H9 (cell line): ENCODE data around the gene NF1. TPM values are rescaled to one million over a fixed set of nuclear protein-coding genes. Genes with fewer than 3 reads are reported as not detected.

Experiments
- DNase-seq: peaks from one replicate; pipeline ENCODE4 v3.0.0-alpha.2; 2017
- H2AFZ ChIP-seq: one replicate; pipeline ENCODE4 v1.6.1; 2013; ENCODE audit warnings: mild to moderate bottlenecking, low read length, control low read depth, moderate library complexity
- H2AK5ac ChIP-seq: 2 replicates; pipeline ENCODE4 v1.6.1; 2013; ENCODE audit warnings: low read length, control low read depth, mixed read lengths; ENCODE audit not compliant: insufficient read length
- H2BK120ac ChIP-seq: one replicate; pipeline ENCODE4 v1.6.1; 2013; ENCODE audit warnings: low read depth, mild to moderate bottlenecking, low read length, control low read depth, inconsistent platforms; ENCODE audit not compliant: poor library complexity, severe bottlenecking
- H2BK12ac ChIP-seq: 2 replicates; pipeline ENCODE4 v1.6.1; 2013; ENCODE audit warnings: low read length, control low read depth, mixed read lengths, low read depth; ENCODE audit not compliant: insufficient read length
- H2BK15ac ChIP-seq: 2 replicates; pipeline ENCODE4 v1.6.1; 2013; ENCODE audit warnings: low read depth, low read length, control low read depth
- H2BK20ac ChIP-seq: one replicate; pipeline ENCODE4 v1.6.1; 2013; ENCODE audit warnings: low read depth, mild to moderate bottlenecking, low read length, control low read depth, inconsistent platforms; ENCODE audit not compliant: poor library complexity, severe bottlenecking
- H2BK5ac ChIP-seq: 2 replicates; pipeline ENCODE4 v1.6.1; 2013; ENCODE audit warnings: low read length, control low read depth, mixed read lengths; ENCODE audit not compliant: insufficient read length
- H3K14ac ChIP-seq: 2 replicates; pipeline ENCODE4 v1.6.1; 2013; ENCODE audit warnings: low read length, control low read depth; ENCODE audit not compliant: insufficient read depth
- H3K18ac ChIP-seq: 2 replicates; pipeline ENCODE4 v1.6.1; 2013; ENCODE audit warnings: low read depth, mild to moderate bottlenecking, mixed read lengths, low read length, control low read depth; ENCODE audit not compliant: insufficient read length
- H3K23ac ChIP-seq: 2 replicates; pipeline ENCODE4 v1.6.1; 2013; ENCODE audit warnings: low read length, control low read depth, mixed read lengths, low read depth; ENCODE audit not compliant: insufficient read length
- H3K23me2 ChIP-seq: 2 replicates; pipeline ENCODE4 v1.6.1; 2013; ENCODE audit warnings: low read depth, mild to moderate bottlenecking, mixed read lengths, low read length, control low read depth; ENCODE audit not compliant: insufficient read length, poor library complexity, severe bottlenecking
- H3K27ac ChIP-seq: 2 replicates; pipeline ENCODE4 v1.5.1; 2013; ENCODE audit warnings: low read length, control low read depth, mixed read lengths, low read depth; ENCODE audit not compliant: insufficient read length
- H3K27me3 ChIP-seq: 2 replicates; pipeline ENCODE4 v1.6.1; 2013; ENCODE audit warnings: low read length, control low read depth, inconsistent platforms; ENCODE audit not compliant: insufficient read depth
- H3K4ac ChIP-seq: 2 replicates; pipeline ENCODE4 v1.6.1; 2013; ENCODE audit warnings: low read depth, mild to moderate bottlenecking, control low read depth, inconsistent platforms, low read length, moderate library complexity
- H3K4me1 ChIP-seq: 2 replicates; pipeline ENCODE4 v1.6.1; 2013; ENCODE audit warnings: low read length, control low read depth, inconsistent platforms; ENCODE audit not compliant: insufficient read depth
- H3K4me2 ChIP-seq: 2 replicates; pipeline ENCODE4 v1.6.1; 2013; ENCODE audit warnings: low read length, control low read depth, mixed read lengths; ENCODE audit not compliant: insufficient read length, insufficient read depth
- H3K56ac ChIP-seq: 2 replicates; pipeline ENCODE4 v1.6.1; 2013; ENCODE audit warnings: low read depth, mild to moderate bottlenecking, mixed read lengths, low read length, control low read depth; ENCODE audit not compliant: insufficient read length
- H3K79me1 ChIP-seq: 2 replicates; pipeline ENCODE4 v1.6.1; 2013; ENCODE audit warnings: low read depth, mild to moderate bottlenecking, moderate library complexity, low read length, control low read depth, inconsistent platforms; ENCODE audit not compliant: insufficient read depth, poor library complexity, severe bottlenecking
- H3K79me2 ChIP-seq: 2 replicates; pipeline ENCODE4 v1.6.1; 2013; ENCODE audit warnings: low read length, control low read depth, inconsistent platforms; ENCODE audit not compliant: insufficient read depth
- H3K9ac ChIP-seq: 2 replicates; pipeline ENCODE4 v1.6.1; 2013; ENCODE audit warnings: low read length, control low read depth, mixed read lengths; ENCODE audit not compliant: insufficient read length; ENCODE audit errors: extremely low read depth
- H3K9me3 ChIP-seq: one replicate; pipeline ENCODE4 v1.6.1; 2013; ENCODE audit warnings: low read depth, low read length, inconsistent platforms; ENCODE audit not compliant: control insufficient read depth
- H3T11ph ChIP-seq: one replicate; pipeline ENCODE4 v1.6.1; 2013; ENCODE audit warnings: mild to moderate bottlenecking, low read length, control low read depth, inconsistent platforms
- H4K20me1 ChIP-seq: one replicate; pipeline ENCODE4 v1.6.1; 2013; ENCODE audit not compliant: control insufficient read depth, insufficient read length, insufficient read depth
- H4K5ac ChIP-seq: 2 replicates; pipeline ENCODE4 v1.6.1; 2013; ENCODE audit warnings: low read depth, mild to moderate bottlenecking, mixed read lengths, low read length, control low read depth; ENCODE audit not compliant: insufficient read length
- H4K8ac ChIP-seq: replicated peaks from 2 replicates; pipeline ENCODE4 v1.6.1; 2013; ENCODE audit warnings: low read length, control low read depth, mixed read lengths, low read depth; ENCODE audit not compliant: insufficient read length
- H4K91ac ChIP-seq: 2 replicates; pipeline ENCODE4 v1.6.1; 2013; ENCODE audit warnings: low read depth, mild to moderate bottlenecking, moderate library complexity, mixed read lengths, low read length, control low read depth; ENCODE audit not compliant: insufficient read length
- H3K27ac Mint-ChIP-seq, 3 experiments: 2 replicates in 2 of 3; 3 replicates in 1 of 3; pipeline ENCODE4 v1.8.0; 2020 to 2021; ENCODE audit warnings: mixed read lengths in 3 of 3, mild to moderate bottlenecking in 1 of 3, moderate library complexity in 1 of 3
- H3K27me3 Mint-ChIP-seq: 2 replicates; pipeline ENCODE4 v1.8.0; 2021; ENCODE audit warnings: low read depth, mild to moderate bottlenecking, moderate library complexity, mixed read lengths
- H3K36me3 Mint-ChIP-seq, 3 experiments: 2 replicates in 2 of 3; 3 replicates in 1 of 3; pipeline ENCODE4 v1.8.0; 2020 to 2021; ENCODE audit warnings: low read depth in 3 of 3, mixed read lengths in 3 of 3; ENCODE audit not compliant: insufficient read depth in 1 of 3
- H3K4me1 Mint-ChIP-seq, 2 experiments: 2 replicates each; pipeline ENCODE4 v1.8.0; 2020; ENCODE audit warnings: mixed read lengths in 2 of 2
- H3K4me3 Mint-ChIP-seq, 2 experiments: 2 replicates in 1 of 2; 3 replicates in 1 of 2; pipeline ENCODE4 v1.8.0; 2020 to 2021; ENCODE audit warnings: mild to moderate bottlenecking in 2 of 2, mixed read lengths in 2 of 2, moderate library complexity in 1 of 2
- H3K9me3 Mint-ChIP-seq, 2 experiments: 2 replicates in 1 of 2; 3 replicates in 1 of 2; pipeline ENCODE4 v1.8.0; 2020; ENCODE audit warnings: mild to moderate bottlenecking in 2 of 2, mixed read lengths in 2 of 2, moderate library complexity in 1 of 2
- total RNA-seq: library from RNA; stranded (reverse); gene quantifications from 2 replicates; pipeline ENCODE4 v1.2.1, GENCODE V29; 2021
- TF ChIP-seq, protein P1 (sequence below): fragments of 200-600 bp; sonication (generic); conservative IDR thresholded peaks from 3 replicates; pipeline ENCODE4 v1.8.0; 2021; ENCODE audit warnings: antibody characterized with exemption, mild to moderate bottlenecking

The NF1 gene
- total RNA-seq, 1 experiment from 2014 or later = 38.1 TPM

DNA sequence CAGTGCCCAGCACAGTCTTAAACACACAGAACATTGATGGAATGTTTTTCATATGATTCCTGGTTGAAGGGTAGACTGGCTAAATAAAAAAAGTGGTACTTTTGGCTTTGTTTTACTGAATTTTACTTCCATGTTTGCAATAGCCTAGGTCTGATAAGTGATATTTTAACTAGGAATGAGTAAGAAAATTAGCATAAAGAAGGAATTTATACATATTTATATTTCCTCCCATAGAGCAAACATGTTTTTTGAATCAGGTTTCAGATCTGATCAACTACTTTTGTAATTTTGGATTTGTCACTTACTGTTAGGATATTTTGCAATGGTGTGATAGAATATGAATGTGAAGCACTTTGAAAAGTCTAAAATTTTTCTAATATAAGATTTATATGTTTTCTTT, 7.2 kb downstream of the NF1 start:
- no peak overlapping the region for H3K14ac ChIP-seq
- H3K9ac ChIP-seq = no peak overlapping the region
- no peaks in the 10 kb centered on the region for H4K20me1 ChIP-seq
- H4K91ac ChIP-seq = no peak overlapping the region
- TF ChIP-seq, protein P1, sequence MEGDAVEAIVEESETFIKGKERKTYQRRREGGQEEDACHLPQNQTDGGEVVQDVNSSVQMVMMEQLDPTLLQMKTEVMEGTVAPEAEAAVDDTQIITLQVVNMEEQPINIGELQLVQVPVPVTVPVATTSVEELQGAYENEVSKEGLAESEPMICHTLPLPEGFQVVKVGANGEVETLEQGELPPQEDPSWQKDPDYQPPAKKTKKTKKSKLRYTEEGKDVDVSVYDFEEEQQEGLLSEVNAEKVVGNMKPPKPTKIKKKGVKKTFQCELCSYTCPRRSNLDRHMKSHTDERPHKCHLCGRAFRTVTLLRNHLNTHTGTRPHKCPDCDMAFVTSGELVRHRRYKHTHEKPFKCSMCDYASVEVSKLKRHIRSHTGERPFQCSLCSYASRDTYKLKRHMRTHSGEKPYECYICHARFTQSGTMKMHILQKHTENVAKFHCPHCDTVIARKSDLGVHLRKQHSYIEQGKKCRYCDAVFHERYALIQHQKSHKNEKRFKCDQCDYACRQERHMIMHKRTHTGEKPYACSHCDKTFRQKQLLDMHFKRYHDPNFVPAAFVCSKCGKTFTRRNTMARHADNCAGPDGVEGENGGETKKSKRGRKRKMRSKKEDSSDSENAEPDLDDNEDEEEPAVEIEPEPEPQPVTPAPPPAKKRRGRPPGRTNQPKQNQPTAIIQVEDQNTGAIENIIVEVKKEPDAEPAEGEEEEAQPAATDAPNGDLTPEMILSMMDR = no peak
- H3K27me3 ChIP-seq = no peaks in the 10 kb centered on the region
- H3K23ac ChIP-seq = no peak overlapping the region
- peaks cover 5% of the 10 kb centered on the region; the same call in 1 of the 2 replicates for H3K79me2 ChIP-seq
- H2BK12ac ChIP-seq = no peak overlapping the region
- H3K4ac ChIP-seq = no peak overlapping the region
- Mint-ChIP-seq H3K4me1 (peaks cover 12 to 16% of the 10 kb centered on the region in 2 experiments), H3K4me3 (no peak overlapping the region), H3K27me3 (no peaks in the 10 kb centered on the region), H3K27ac (peak overlapping the region in 1 of 3 experiments; percentile 43; a peak in 1 of 7 replicates), H3K36me3 (peaks cover 0 to 2% (median under 1%) of the 10 kb centered on the region in 3 experiments; a peak in 2 of 7 replicates), H3K9me3 (no peaks in the 10 kb centered on the region; a peak in 1 of 5 replicates)
- H2AFZ ChIP-seq = no peak overlapping the region
- no peak overlapping the region for H3K4me2 ChIP-seq
- peaks cover 12% of the 10 kb centered on the region for H3K79me1 ChIP-seq
- H4K8ac ChIP-seq = no peak overlapping the region
- no peak overlapping the region for H3T11ph ChIP-seq
- no peaks in the 10 kb centered on the region for H3K4me1 ChIP-seq
- no peak overlapping the region for H2BK15ac ChIP-seq
- no peak overlapping the region for H2BK120ac ChIP-seq
- H3K56ac ChIP-seq = no peak overlapping the region
- H3K9me3 ChIP-seq = no peaks in the 10 kb centered on the region
- no peak overlapping the region for H2BK20ac ChIP-seq
- H2AK5ac ChIP-seq = no peak overlapping the region
- H3K18ac ChIP-seq = no peak overlapping the region
- no peak overlapping the region for H3K27ac ChIP-seq
- DNase-seq = no peak
- H2BK5ac ChIP-seq = no peak overlapping the region
- no peak overlapping the region for H4K5ac ChIP-seq
- no peaks in the 10 kb centered on the region for H3K23me2 ChIP-seq
